Activated CD8-positive, alpha-beta memory T cell treated with anti-CD3 and anti-CD28 coated beads for 48 hours (primary cell): Measurements from ENCODE around the gene VEZT.

Experiments
- DNase-seq, 3 experiments: peaks; one replicate each; pipeline ENCODE4 v3.0.0-alpha.2; 2020; ENCODE audit warnings: low read depth in 2 of 3, low spot score in 2 of 3

VEZT gene

DNA sequence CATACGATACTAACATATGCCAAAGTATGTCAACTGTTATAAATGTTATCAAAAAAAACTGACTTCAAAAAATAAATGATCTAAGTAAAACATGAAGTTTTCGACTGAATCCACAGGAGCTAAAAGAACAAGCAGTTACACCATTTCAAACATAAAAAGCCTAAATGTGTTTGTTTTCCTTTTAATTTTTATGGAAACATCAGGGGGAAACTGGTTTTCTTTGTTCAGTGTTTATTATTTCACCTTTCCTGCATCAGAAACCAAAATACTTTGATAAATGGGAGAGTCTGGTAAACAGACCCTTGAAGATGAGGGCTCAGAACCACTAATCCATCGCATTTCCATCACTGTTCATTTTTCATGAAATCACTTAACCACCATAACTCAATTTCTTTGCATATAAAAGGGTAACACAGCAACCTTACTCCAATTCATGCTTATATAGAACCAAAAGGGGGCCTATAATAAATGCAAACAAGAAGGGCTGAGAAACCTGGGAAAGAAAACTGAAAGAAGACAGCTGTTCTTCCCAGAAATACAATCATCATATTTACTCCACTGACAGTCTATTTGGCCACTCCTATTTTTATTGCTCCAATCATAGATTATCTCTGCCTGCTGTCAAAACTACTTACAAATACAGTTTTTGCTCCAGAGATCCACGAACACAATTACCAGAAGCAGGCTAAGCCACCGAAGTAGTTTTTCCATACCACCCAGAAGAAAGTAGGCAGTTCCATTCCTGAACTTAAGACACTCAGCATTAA lies 17.3 kb upstream of the VEZT start:
- DNase-seq, result no peak

DNA sequence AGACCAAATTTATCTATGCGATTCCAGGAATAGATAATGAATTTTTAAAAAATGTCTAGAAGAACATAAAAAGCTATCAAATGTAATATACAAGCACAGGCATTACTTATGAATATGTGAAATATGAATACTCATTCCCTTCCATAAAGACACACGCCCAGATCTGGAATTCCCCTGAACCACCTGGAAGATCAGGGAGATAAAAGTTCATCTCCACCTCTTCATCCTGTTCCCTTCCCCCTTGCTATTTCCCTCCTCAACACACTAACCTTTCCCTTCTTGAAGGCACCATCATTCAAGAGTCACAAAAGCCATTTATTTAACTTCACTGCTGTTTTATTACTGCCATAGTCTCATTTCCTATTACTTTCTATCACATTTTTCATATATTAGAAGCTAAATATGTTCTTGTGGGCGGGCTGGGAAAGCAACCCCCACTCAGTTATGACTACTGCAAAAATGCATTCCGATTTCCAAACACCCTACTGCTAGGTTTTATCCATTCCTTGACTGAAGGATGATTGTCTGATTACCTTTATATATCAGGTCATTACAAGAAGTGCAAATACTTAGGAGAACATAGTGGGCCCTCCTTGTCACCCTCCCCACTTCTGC lies 16.4 kb upstream of the VEZT start:
- DNase-seq, result no peak

DNA sequence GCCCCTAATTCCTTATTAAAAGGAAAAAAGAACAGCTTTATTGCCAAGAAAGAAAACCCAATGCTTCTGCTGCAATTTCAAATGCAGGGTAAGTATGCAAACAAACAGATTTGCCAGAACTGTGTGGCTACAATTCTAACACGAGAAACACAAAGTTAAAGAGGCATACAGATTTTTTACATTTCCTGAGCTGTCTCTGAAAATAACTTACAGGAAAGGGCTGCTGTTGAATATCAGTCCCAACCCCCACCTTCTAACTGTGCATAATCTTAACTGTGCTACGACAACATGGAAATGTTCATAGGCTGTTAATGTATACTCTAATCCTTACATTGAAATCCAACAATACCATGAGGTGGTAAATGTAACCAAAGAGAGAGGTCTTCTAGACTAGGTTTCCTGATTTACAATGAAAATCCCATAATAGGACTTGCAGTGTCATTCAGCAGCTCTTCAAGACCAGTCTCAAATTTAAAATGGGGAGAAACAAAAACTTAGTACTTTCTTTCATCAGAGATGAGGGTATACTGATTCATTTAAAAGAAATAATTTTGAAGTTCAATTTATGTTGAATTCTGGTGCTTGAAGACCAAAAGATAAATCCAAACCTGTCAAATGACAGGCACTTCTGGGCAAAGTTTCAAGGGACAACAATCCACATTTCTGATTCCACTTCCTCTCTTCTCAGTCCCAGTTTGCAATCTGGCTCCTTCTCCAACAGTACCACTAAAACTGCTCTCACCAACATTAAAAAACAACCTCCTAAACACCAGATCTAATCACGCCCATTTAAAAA lies 14.7 kb upstream of the VEZT start:
- DNase-seq, result no peak

DNA sequence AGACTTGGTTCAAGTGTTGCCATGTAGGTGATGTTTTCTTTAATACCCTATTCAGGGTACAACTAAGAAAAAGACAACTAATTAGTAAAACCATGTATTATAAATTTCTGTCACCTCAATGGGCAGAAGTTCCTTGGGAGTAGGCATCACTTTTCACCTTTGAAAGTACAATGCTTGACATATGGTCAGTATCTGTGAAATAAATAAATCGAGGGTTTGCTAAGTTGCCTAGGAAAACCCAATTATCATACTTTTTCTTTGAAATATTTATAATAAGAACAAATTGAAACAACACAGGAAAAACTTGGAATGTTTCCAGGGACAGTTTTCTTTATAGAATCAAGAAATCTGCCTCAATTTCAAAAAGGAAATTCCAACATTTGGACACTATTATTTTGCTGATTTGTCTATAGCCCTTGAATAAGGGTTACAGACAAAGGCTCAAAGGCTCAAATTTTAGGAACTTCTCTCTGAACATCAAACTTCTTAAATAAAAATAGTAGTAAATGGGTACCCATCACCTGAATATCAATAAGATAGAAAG lies 14.0 kb upstream of the VEZT start:
- no peak for DNase-seq

DNA sequence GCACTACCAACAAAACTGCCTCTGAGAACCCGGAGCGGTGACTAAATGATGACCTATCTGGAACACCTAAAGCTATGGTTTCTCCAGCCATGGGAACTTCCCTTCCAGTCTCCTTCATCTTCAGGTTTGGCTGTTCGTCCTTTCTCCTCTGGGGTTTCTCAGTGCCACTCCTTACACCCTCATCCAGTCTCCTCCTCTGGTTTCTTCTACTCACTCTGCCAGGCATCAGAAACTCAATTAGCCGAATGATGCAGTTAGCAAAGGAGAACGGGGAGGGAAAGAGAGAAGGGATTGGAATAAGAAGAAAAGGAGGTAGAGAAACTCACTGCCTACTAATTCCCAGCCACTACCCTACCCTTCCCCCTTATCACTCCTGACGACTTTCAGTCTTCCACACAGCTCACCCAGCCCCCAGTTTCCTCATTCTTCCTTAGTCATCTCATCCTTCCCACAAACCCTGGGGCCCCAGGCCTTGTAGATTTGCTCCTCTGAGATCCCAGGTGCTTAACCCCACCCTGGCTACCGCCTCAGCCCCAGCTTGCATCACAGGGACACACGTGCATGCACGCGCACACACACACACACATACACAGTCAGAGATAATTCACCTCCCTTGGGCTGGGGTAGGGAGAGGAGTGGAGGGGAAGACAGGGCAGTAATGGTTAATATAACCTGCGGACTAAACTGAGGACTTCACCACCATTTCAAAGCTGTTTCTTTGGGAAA lies 13.3 kb upstream of the VEZT start:
- DNase-seq, result no peak

DNA sequence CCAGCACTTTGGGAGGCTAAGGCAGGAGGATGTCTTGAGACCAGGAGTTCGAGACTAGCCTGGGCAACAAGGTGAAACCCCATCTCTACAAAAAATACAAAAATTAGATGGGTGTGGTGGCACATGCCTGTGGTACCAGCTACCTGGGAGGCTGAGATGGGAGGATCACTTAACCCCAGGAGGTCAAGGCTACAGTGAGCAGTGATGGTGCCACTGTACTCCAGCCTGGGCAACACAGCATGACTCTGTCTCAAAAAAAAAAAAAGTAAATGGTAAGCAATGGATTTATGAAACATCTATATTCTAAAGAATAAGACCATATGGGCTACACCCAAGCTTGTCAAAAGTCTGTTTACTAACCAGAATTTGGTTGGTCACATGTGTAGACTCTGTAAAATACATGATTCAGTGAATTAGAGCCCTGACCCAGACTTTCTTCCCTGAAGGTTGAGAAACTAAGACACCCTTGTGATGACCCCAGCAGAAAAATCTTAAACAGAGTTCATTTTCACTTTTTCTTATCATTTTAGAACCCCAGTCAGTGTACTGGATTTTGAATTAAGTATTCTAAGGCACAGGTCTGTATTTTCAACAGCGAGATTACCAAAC lies 12.5 kb upstream of the VEZT start:
- DNase-seq, result no peak

DNA sequence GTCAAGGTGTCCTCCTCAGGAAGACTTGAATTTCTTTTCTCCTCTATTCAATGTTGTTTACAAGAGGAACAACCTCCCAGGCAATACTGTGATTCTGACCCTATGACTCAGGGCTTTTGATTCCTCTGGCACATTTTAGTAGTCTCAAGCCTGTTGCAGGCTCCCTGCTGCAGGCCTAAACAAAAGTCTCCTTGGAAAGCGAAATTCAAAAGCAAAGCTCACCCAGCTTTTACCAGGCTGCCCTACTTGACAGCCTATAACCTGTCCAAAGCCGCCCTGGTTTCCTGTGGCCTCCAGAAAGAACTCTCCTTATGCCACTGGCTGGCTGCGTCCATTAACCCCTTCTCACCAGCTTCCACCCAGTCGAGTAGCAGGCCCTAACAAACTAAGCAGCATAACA lies 11.9 kb upstream of the VEZT start:
- DNase-seq, result no peak

DNA sequence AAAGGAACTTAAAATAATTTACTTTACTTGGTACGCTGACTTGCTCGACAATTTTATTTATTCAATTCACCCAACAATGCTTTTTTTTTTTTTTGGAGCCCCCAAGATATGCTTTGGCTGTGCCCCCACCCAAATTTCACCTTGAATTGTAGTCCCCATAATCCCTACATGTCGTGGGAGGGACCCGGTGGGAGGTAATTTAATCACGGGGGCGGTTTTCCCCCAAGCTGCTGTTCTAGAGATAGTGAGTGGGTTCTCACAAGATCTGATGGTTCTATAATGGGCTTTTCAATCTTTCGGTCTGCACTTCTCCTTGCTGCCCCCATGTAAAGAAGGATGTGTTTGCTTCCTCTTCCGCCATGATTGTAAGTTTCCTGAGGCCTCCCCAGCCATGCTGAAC lies 10.7 kb upstream of the VEZT start:
- no peak for DNase-seq

DNA sequence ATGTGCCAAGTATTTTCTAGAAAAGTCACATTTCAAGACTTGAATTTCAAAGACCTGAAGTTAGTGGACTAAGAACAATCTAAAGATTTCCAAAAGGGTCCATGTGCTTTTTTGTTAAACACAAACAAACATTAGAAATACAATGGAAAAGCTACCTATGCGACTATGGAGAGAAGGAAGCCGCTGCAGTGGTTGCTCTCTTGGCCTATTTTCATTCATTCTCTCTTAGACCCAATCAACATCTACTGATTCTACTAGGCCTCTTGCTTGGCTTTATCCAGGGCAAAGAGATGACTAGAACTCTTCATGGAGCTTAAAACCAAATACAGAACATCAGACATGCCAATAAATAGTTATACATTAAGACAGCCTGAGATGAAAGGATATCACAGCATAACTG lies 10.2 kb upstream of the VEZT start:
- DNase-seq, result no peak

DNA sequence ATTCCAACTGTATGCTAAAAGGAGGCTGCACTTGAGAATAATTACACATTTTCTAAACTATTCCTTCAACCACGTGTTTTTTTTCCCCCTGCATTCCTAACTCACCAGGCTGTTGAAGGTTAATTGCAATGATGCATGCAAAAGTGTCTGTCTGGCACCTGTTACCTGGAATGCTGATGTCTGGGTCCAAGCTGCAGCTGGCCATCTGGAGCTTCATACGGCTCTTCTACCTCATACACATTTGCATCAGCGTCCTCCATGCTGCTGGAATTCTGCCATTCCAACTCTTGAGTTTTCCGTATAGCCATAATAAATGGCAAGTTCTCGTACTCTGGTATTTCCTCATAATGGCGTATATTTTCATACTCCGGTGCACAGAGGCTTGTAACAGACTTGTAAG lies 8.9 kb upstream of the VEZT start:
- no peak for DNase-seq

DNA sequence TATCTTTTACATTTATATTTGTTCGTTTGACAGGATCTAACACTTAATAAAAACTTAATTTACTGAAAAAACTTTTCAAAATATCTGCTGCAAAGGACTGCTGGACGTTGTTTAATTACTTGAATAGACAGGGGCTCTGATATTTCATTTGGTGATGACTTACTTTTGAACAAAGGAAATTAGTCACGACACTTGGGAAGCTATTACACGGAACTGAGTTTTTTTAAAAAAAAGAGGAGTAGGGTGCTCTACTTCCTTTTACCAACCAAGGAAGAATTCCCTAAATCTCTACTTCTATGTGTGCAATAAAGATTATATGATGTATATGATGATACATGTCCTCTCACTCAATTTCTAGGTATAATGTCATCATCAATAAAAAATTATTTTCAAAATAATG lies 5.0 kb upstream of the VEZT start:
- DNase-seq, result no peak

DNA sequence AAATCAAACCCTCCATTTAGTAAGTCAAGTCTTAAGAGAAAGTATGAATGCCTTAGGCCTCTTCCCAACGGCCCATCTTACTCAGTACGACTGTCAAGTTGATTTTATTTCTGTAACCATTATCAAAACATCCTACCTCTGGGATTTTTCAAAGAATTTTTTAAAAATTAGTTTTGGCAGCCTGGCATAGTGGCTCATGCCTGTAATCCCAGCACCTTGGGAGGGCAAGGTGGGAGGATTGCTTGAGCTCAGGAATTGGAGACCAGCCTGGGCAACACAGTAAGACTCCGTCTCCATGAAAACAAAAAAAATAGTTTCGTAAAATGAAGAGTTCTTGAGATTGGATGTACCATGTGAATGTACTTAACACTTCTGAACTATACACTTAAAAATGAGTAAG lies 4.5 kb upstream of the VEZT start:
- no peak for DNase-seq

DNA sequence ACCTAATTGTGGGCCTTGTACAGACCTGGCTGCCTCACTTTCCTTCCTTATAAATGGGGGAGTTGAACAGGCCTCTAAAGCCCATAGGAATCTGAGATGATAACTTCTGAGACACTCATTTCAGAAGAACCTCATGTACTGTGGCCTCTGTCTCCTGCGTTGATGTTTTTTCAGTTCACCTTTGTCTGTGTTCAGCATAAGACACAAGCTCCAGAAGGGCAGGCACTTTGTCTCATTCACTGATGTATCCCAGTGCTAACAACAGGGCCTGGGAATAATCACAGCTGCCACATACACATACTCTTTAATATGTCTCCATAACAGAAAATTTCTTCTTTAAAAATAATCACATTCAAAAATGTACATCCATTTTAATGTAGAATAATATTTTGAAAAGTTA lies 3.7 kb upstream of the VEZT start:
- DNase-seq, result no peak

DNA sequence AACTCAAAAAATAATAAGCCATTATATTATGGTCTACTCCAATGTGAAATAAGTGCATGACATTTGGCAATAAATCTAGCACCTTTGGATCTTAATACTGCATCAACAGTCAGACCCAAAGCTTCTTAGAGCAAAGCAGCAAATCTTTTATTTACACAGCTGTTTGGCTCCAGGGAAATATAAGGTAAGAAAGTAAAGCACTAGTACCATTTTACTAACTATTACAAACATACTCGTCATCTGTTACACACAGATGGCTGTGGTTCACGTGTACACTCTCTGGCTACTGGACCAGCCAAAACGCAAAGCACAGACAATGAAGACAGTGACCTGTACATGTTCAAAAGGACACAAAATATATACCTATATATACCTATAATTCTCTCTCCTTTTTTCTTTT lies 3.1 kb upstream of the VEZT start:
- no peak for DNase-seq

DNA sequence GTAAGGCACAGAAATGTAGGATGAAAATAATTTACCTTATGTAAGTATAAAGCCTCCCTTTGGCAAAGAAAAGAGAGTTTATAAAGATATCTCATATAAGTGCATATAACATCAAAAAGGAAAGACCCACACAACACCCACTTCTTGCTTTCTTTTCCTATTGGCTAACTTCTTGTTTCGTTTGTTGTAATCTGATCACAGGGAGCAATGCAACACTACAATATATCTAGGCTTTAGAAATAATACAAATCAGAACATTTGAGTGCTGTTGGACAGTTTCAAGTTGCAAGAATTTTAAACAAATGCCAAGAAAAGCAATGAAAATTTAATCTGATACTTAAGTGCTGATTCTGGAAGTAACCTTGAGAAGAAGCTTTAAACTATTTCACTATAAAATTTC lies 1.7 kb upstream of the VEZT start:
- DNase-seq, result no peak

DNA sequence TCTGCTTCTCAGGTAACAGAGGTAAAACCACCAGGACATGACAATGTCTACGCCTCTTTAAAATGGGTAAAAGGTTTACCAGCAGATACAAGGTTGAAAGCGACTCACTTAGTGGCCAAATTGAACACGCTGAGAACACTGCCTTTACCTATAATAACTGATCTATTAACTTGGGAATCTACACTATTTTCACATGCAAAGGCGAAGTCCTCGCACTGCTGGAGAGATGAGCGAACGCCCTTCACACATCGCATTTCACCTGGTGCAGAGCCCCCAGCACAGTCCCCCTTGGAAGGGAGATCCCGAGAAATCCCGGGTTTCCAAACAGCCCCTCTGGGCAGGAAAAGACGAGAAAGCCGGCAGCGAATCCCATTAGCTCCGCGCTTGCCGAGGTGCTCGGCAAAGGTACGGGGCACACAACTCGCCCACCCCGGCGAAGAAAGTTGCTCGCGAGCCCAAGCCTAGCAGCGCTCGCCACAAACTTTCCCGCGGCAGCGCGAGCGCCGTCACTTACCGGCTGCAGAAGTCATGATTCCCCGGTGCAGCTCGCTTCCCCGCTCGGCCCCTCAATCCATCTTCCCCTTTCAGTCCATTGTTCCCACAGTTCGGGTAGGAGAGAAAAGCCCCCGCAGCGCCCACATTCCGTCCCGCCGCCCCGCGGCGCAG lies 763 bp upstream of the VEZT start:
- no peak for DNase-seq

DNA sequence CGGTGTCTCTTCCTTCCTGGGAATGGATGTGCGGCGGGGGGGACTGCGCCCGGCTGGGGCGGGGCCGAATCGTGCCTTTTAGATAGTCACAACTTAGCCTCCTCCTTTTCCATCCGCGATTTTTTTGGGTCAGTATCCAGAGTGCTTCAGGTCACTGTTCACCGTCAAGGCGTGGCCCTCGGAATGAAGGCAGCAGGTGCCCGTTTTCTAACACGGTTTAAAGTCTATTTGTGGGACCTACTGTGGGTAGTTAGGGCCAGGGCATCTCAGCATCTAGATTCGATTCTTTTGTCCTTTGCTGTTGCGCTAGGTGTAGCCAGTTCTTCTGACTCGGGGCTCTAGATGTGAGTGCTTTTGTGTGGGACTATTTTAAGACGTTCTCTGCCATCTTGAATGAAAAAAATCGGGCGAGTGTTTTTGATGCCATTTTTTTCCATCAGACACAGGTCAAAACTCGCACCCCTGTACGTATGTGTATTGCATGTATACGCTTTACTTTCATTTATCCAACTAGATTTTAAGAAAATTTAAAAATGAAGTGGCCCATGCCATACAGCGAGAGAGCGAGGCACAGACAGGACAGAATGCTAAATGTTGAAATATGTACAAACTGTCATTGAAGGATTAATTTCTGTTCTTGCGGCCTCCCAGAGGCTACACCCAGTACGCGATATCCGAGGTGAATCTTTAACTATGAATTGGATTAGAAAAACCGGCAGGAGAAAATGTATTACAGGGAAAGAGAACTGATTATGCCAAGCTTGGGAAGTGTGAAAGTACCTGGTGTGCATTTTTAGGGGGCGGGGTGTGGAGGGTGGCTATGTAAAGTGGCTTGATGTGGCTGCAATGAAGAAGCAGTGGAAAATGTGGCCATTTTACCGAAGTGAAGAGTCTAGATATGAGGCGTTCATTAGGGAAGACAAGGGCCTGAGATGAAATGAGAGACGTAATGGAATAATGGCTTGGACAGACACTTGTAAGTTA lies 835 bp downstream of the VEZT start:
- peak in 2 of 3 experiments; percentile 7 to 15 for DNase-seq

DNA sequence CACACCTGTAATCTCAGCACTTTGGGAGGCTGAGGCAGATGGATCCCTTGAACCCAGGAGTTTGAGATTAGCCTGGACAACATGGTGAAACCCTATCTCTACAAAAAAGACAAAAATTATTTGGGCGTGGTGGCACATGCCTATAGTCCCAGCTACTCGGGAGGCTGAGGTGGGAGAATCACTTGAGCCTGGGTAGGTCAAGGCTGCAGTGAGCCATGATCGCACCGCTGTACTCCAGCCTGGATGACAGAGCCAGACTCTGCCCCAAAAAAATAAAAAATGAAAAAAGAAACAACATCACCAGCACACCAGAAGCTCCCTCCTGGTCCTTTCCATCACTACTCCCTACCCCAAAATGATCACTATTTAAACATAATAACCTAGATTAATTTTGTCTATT lies 2.6 kb downstream of the VEZT start:
- no peak for DNase-seq

DNA sequence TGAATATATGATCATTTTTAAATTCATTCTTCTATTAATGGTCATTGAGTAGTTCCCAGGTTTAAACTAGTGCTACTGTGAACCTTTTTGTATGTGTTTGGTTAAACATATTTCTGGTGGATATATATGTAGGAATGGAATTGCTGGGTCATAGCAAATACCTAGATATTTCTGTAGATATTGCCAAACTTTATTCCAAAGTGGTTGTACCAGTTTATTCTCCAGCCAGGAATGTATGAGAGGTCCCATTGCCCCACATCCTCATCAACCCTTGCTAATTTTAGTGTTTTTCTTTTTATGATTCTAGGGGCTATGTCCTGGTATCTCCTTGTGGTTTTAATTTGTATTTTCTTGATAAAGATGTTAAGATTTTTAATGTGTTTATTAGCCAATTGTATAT lies 3.1 kb downstream of the VEZT start:
- no peak for DNase-seq
